HCT116 (cell line): ENCODE measurements around the gene GALNT14.

Experiments
- CEBPB ChIP-seq: IDR thresholded peaks from 2 replicates; pipeline ENCODE4 v1.6.1; 2012; ENCODE audit warnings: low read depth
- ELF1 ChIP-seq: IDR thresholded peaks from 2 replicates; pipeline ENCODE4 v1.6.1; 2012; ENCODE audit warnings: low read depth, borderline replicate concordance
- POLR2A ChIP-seq: IDR thresholded peaks from 2 replicates; pipeline ENCODE4 v1.7.0; 2011; ENCODE audit warnings: borderline replicate concordance; ENCODE audit not compliant: insufficient read depth, insufficient read length; ENCODE audit errors: extremely low read depth
- POLR2AphosphoS5 ChIP-seq: IDR thresholded peaks from 2 replicates; pipeline ENCODE4 v1.6.1; 2011; ENCODE audit warnings: mild to moderate bottlenecking, low read depth, low read length, moderate library complexity
- RAD21 ChIP-seq: IDR thresholded peaks from 2 replicates; pipeline ENCODE4 v1.6.1; 2012; ENCODE audit warnings: low read depth, mild to moderate bottlenecking
- YY1 ChIP-seq: IDR thresholded peaks from 2 replicates; pipeline ENCODE4 v1.6.1; 2011; ENCODE audit warnings: low read length, low read depth, moderate library complexity, mild to moderate bottlenecking; ENCODE audit not compliant: insufficient replicate concordance; ENCODE audit errors: extremely low read depth
- ZFX ChIP-seq: fragments of 450-650 bp; IDR thresholded peaks from 2 replicates; pipeline ENCODE4 v1.6.1; 2017
- ZNF274 ChIP-seq: fragments of 200-500 bp; sonication (Bioruptor generic); IDR thresholded peaks from 2 replicates; pipeline ENCODE4 v1.6.1; 2014; ENCODE audit warnings: mild to moderate bottlenecking, low read depth, low read length, inconsistent platforms
- TF ChIP-seq, protein P1 (sequence below), 3 experiments: fragments of 200-600 bp in 1 of 3; sonication (generic) in 1 of 3; IDR thresholded peaks in 2 of 3; conservative IDR thresholded peaks in 1 of 3; 2 replicates each; pipeline ENCODE4 v1.5.1; 2012 to 2017; ENCODE audit warnings: low read depth in 2 of 3, low read length in 2 of 3, antibody characterized with exemption in 1 of 3, borderline replicate concordance in 1 of 3, control low read depth in 1 of 3, mild to moderate bottlenecking in 1 of 3, mixed read lengths in 1 of 3, mixed run types in 1 of 3, moderate library complexity in 1 of 3; ENCODE audit not compliant: insufficient read depth in 1 of 3
- TF ChIP-seq, protein P2 (sequence below): IDR thresholded peaks from 2 replicates; pipeline ENCODE4 v1.6.1; 2012
- TF ChIP-seq, protein P3 (sequence below): IDR thresholded peaks from 2 replicates; pipeline ENCODE4 v1.6.1; 2011; ENCODE audit warnings: mild to moderate bottlenecking, low read length, moderate library complexity; ENCODE audit not compliant: insufficient replicate concordance; ENCODE audit errors: extremely low read depth

DNA sequence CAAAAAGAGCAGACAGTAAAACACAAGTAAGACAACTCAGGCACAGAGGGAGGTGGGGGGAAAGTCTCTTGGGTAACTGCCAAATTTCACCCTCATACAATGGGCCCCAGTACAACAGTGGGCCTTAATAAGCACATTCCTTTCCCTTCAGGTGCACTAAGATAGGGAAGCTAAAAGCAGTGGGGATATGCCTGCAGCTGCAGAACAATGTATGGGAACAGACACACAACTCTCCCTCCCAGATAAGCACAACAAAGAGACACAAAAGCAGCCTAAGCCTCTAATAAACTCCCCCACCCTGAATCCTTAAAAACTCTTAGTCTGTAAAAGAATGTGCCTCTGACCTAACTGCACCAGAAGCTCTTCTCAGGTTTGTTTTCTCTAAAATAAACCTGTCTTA, 24.5 kb downstream of the GALNT14 start:
- TF ChIP-seq, protein P1, sequence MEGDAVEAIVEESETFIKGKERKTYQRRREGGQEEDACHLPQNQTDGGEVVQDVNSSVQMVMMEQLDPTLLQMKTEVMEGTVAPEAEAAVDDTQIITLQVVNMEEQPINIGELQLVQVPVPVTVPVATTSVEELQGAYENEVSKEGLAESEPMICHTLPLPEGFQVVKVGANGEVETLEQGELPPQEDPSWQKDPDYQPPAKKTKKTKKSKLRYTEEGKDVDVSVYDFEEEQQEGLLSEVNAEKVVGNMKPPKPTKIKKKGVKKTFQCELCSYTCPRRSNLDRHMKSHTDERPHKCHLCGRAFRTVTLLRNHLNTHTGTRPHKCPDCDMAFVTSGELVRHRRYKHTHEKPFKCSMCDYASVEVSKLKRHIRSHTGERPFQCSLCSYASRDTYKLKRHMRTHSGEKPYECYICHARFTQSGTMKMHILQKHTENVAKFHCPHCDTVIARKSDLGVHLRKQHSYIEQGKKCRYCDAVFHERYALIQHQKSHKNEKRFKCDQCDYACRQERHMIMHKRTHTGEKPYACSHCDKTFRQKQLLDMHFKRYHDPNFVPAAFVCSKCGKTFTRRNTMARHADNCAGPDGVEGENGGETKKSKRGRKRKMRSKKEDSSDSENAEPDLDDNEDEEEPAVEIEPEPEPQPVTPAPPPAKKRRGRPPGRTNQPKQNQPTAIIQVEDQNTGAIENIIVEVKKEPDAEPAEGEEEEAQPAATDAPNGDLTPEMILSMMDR (IDR thresholded peaks at IDR 0.05 in 2 of 3, conservative IDR thresholded peaks at IDR 0.05 in 1 of 3; ENCODE audit: borderline replicate concordance in 1 of 3, insufficient read depth in 1 of 3, low read depth in 2 of 3, low read length in 2 of 3), result no peak
- TF ChIP-seq YY1, result no peak
- TF ChIP-seq, protein P2, sequence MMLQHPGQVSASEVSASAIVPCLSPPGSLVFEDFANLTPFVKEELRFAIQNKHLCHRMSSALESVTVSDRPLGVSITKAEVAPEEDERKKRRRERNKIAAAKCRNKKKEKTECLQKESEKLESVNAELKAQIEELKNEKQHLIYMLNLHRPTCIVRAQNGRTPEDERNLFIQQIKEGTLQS, result no peak
- no peak for TF ChIP-seq CEBPB
- TF ChIP-seq POLR2A, result no peak
- TF ChIP-seq ZNF274, result no peak
- TF ChIP-seq, protein P3, sequence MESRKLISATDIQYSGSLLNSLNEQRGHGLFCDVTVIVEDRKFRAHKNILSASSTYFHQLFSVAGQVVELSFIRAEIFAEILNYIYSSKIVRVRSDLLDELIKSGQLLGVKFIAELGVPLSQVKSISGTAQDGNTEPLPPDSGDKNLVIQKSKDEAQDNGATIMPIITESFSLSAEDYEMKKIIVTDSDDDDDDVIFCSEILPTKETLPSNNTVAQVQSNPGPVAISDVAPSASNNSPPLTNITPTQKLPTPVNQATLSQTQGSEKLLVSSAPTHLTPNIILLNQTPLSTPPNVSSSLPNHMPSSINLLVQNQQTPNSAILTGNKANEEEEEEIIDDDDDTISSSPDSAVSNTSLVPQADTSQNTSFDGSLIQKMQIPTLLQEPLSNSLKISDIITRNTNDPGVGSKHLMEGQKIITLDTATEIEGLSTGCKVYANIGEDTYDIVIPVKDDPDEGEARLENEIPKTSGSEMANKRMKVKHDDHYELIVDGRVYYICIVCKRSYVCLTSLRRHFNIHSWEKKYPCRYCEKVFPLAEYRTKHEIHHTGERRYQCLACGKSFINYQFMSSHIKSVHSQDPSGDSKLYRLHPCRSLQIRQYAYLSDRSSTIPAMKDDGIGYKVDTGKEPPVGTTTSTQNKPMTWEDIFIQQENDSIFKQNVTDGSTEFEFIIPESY, result no peak
- no peak for TF ChIP-seq ELF1
- TF ChIP-seq RAD21, result no peak
- no peak for TF ChIP-seq POLR2AphosphoS5
- no peak for TF ChIP-seq ZFX
